Astrocyte of the hippocampus (primary cell): ENCODE data around the gene CMTR1.
"Not testable (repeated sequence)": the region's sequence is repeated elsewhere in the genome, so short reads cannot be mapped to it uniquely, and the experiment has no call there.

ENCODE experiments used
- DNase-seq: peaks from one replicate; pipeline ENCODE4 v3.0.0; 2011; ENCODE audit warnings: low read depth, low spot score

Gene CMTR1

DNA sequence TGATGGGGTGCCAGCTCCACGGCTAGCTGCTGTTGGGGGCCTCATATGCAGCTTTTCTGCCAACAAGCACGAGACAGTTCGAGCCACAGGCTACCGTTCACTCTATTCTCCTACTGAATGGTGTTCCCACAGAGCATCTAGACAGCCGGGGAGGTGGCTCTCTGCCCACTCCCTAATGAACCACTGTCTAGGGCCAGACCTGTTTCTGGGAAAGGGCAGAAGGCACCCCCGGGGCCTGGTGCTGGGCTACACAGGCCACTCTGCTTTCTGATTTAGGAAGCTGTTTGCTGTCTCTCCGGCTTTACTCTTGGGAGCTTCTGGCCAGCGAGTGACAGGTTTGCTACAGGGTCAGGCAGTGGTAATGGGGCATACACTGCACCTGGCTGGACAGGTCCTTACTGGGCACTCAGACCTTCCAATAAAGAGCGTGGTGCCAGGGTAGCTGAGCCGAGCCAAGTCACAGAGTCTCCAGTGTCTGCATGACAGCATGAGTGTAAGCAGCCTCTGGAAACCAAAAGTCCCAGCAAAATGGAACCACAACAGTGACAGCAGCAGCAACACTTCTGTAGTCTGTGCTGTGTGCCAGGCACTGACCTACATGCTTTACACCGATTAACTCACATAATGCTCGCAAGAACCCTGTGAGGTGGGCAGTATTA, 58.3 kb downstream of the CMTR1 start:
- peak; percentile 39 for DNase-seq

DNA sequence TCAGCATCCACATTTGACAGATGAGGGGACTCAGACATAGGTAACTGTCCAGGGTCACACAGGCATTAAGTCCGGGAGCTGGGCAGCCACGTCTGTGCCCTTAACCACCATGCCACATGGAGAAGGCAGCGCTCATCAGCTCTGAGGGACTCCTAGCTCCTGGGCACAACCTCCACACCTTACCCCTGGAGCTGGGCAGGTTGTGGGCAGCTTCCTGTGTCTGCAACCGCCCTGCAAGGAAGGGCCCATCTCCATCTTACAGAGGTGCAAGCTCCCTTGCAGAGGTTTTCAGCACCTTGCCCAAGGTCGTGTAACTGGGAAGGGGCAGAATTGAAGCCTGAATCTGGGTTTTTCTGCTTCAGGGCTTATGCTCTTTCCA, 58.8 kb downstream of the CMTR1 start:
- DNase-seq = no peak

DNA sequence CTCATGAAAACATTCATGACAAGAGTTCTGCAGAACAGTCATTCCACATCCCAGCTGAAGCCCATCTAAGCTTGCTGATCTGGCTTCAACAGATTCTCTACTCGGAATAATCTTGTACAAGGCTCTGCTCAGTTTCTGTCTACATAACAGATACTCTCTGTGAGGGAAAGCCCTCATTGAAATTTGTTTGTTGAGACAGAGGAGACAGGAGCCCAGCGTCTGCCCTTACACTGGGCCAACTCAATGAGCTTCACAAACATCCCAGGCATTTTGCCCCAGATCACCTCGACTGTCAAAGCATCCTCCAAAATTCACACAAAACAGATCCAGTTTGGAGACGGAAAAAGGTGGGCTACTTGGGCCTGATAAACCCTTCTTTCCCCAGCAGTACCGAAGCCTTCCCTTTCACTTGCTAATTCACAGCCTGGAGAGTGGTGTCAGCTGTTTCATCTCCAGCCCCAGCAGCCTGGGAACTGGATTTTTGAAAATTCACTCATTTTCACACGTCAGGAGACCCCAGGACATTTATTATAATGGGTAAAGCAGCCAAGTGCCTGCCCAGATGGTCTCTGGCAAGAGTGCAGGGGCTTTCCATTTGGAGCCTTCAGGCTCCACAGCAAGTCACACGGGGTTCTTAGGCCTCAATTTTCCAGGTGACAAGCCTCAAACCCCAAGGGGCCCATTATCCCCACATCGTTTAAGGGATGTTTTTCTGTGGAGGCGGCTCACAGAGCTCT, 59.4 kb downstream of the CMTR1 start:
- DNase-seq = peak; percentile 16

DNA sequence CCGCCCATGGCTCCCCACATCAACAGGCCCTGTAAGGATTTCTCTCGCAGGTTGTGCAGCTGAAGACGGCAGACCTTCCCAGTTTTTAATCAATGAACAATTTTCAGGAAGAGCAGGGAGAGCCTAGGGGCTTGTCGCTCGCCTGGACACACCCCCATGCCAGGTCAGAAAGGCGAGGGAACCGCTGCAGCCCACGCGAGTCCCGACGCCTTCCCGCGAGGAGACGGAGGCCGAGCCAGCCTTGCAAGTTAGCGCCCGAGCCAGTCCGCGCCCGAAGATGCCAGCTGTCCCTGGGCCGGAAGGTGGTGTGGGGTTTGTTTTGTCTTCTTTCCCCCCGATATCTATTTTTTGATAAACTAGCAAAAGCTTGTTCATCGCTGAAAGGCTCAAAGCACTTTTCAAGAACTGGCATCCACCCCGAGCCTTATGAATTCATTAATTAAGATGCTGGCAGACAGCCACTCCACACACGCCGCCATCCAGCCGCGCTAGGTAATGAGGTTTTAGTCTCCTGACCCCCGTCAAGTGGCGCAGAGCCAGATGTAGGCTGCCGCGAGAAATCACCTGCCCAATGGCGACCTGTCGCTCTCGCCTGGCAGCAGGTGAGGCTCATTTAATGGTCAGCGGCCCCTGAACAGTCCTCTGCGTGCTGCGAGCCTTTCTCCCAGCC, 60.1 kb downstream of the CMTR1 start:
- peak; percentile 62 for DNase-seq

DNA sequence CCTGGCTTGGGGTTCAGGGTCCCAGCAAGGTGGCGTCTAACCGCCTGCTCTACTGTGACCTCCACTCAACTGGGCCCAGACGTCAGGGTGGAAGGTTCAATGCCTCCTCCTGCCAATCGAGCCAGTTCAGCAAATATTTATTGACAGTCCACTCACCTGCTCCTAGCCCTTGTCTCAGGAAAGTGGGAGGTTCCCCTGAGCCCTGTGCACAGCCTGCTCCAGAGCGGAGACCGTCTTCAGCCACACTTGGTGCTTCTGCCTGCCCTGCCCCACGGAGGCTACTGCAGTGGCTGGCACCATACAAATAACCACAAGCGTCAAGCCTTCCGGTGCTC, 60.6 kb downstream of the CMTR1 start:
- no peak for DNase-seq

DNA sequence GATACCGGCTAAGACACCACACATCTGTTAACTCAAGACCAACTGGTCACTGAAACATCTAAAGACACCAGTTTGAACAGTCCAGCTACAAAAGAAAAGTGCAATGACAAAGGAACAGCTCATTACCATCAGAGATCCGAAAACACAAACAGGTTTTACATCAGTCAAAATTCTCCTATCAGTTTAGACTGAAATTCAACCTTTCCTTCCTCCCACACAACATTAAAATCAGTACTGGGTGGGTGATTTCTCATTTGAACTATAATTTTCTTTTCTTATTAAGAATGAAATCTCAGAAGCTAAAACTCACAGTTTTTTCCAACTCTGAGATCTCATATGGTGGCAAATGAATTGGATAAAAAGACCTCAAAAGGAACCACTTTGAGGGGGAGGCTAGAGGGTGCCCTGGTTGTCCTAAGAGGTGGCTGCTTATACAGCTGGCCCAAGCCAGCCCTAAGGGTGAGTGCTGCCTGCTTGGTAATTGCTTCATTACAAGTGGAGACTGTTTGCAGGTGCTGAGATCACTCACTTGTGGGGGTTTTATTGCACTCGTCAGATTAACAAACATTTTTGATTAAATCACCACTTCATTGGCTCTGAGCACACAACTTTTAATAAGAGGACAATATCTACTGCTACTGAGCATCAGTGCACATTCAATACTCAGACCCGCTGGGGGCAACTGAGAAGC, 62.4 kb downstream of the CMTR1 start:
- DNase-seq = no peak

DNA sequence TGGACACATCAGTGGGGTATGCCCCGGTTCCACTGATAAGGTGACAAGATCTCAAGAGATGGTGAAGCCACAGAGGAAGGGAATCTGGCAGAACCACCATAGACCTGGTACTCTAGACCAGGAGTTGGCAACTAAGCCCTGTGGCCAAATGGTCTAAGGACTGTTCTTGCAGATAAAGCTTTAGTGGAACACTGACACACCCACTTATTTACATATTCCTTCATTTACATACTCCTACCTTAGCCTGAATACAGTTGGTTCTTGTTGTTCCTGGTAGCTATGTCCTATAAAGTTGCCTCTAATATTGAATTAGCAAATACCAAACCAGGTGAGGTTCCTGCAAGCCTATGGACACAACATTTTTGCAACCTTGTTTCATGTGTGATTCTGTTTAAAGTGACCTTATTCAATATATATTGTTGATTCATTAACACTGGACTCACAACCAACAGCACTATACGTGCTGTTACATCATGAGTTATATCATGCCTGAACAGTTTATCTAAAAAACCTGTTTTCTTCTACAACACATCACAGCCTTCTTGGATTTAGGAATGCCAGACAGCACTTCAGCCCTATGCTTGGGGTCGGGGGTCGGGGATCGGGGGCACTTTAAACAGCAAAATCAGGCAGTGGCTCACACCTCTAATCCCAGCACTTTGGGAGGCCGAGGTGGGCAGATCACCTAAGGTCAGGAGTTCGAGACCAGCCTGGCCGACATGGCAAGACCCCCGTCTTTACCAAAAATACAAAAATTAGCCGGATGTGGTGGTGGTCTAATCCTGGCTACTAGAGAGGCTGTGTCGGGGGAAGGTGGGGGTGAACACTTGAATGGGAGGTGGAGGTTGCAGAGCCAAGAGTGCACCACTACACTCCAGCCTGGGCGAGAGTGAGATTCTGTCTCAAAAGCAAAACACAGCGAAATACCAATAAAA, 64.2 kb downstream of the CMTR1 start:
- no peak for DNase-seq

DNA sequence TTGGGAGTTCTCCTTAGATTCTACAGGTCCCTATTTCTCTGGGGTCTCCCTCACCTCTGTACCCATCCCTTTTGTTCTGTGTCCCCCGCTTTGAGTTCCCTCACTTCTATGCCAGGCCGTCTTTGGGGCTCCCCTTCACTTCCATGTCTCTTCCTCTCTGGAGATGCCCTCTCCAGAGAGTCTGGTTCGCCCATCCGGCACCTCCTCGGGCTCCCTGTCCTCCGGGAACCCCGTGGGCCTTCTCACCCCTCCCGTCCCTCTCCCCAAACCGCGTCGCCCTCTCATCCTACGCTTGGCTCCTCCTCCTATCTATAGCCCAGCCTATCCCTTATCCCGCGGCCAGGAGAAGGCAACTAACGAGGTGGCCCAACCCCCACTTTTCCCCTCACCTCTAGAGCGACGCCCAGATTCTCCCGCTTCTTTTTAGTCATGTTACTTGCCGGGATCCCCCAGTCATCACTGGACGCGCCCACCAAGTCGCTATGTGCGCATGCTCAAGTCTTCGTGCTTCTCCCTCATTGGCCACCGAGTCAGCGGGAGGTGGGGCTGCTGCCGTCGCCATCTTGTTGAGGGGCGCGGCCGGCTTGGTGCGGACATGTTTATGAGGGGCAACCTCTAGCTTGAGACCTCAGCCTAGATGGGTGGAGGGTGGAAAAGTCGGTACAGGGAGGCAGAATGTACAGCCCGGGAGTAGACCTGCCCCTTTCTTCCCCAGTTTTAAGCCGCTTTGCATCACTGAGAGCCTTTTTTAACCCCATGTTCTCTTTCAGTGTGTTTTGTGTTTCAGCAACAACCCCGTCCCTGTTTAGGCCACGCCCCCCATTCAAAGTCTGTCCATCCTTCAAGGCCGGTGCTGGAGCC, 66.6 kb downstream of the CMTR1 start, which contains the start of gene CCDC167:
Gene CCDC167, minus strand, starts transcription at position 461 of the 861 bp plus-strand sequence. Its CDS starts 30 bp downstream, at position 431.
- peak; percentile 99 for DNase-seq

DNA sequence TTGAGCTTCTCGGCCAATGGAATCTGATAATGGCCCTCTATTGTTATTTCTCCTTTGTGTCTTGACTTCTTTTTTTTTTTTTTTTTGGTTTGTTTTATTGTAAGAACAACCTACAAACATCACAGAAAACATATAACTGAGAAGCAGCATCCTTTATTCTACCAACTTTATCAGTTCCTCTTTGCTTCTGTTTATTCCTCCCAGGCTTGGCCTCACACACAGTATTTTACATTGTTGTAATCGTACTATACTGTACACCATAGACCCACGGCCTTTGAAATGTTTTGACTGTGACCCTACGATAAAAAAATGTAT, 67.2 kb downstream of the CMTR1 start:
- DNase-seq = no peak

DNA sequence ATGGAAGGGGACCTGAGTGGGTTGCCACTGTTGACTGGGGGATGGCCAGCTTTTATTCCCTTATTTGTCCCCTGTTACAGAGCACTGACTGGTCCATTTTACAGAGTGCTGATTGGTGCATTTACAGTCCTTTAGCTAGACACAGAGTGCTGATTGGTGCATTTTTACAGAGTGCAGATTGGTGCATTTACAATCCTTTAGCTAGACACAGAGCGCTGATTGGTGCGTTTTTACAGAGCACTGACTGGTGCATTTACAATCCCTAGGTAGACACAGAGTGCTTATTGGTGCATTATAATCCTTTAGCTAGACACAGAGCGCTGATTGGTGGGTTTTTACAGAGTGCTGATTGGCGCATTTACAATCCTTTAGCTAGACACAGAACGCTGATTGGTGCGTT, 67.9 kb downstream of the CMTR1 start:
- DNase-seq = not testable (repeated sequence)

DNA sequence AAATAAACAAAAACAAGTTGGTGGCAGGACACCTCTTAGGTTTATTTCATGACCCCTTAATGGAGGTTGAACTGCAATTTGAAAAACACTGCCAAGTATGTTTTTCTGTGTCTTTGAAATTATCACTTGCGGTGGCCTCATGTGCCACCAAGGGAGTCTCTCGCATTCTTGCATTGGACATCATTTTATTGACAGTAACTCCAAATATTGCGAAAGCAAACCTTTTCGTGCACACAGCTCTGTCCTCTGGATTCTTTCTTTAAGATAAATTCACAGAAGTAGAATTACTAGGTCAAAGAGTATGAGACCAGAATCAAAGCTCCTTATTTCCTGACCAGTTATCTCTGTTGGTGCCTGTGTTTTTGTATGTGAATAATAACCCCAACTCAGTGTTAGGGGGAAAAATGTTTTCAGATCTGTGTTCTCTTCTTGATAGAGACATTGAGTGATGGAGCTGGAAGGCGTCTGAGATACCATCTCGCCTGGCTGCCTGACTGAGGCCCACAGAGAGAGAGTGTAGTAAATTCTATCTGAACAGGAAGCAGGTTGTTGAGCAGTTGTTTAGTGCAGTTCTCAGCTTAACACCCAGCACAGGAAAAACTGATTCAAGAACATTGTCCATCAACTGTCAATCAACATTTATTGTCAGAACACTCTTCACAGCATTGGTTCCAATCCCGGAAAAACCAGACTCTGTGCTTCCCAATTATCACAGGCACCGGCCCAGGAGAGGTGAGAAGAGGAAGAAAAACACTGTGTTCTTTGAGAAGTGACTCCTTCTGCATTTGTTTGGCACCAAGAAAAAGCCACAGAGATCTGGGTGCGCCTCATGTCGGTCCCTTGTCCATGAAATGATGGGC, 68.8 kb downstream of the CMTR1 start:
- no peak for DNase-seq

DNA sequence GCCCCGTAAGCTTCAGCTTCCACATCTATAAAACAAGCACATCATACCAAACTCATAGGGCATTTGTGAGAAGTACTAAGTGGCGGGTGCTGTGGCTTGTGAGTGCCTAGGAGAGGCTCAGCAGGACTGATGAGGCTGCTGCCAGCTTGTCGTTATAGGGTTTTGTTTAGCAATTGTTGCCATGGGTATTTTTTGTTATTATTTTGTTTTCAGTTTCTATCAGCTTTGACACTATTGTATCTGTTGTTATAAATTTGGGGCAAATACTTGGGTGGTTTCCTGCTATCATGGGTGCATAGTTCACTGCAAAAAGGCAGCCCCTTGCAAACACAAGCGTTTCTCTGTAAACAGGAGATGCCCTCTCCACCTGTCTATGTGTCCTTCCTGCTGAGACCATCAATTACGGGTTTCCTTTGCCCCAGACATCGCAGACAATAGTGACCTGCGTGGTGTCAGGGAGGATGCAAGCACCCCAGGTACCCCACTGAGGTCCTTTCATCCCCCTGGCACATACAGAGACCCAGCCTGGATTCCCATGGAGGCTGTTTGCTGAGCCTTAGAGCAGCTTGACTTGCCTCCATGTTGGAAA, 69.8 kb downstream of the CMTR1 start:
- no peak for DNase-seq

DNA sequence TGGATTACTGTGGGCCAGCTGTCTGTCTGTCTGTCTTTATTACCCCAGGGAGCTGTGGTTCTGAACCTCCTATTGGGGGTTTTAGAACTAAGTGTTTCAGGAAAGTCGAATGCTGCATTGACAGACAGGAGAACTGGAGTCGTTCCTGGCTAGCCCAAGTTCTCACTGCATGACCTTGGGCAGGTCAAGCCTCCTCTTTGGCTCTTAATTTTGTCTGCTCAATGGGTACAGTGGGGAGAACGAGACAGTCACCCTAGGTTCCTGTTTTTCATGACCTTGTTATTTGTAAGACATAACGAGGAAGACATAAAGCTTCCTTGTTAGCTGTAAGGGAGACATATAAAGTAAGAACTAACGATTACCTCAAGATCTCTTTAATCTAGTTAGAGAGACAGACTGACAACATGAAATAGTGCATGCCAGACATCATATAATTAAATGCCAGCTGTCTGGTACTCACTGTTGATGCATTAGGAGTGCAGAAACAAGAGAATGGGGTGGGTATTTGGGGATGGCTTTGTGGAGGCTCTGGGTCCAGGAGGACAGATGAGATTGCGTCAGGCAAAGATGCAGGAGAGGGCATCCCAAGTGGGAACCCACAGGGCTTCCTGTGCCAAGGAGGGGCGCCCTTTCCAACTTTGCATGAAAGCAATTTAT, 70.4 kb downstream of the CMTR1 start:
- no peak for DNase-seq

DNA sequence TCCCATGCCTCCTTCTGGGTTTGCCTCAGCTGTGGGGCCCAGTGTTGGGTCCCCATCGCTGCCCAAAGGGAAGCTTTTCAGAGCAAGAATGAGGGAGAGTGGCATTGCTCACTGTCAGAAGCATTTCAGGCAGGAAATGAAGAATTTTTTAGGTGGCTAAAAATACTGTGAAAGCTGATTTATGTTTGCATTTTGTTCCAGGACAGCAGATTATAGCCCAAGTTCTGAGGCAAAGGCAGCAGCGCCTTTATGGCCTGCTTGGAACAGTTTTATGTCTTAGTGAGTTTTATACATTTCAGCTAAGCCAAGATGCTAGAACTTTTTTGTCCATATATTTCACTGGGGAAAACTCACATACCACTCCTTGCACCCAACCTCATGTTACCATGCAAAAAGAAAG, 71.0 kb downstream of the CMTR1 start:
- DNase-seq = no peak

DNA sequence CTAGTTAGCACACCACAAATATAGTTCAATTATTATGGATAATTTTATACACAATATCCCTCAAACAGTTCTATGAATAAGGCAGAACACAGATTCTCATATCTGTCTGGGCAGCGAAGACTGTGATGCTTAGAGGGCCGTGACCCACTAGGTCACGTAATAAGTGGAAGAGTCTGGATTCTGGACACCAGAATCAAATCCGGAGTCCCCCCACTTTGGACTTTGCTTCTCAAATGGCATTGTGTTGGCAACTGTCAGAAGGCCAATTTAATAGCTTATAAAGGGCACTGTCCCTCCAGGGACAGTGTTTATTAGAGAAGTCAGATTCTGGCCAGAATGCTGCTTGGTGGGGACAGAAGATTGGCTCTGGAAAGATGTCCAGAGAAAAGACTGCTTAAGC, 73.5 kb downstream of the CMTR1 start:
- no peak for DNase-seq

DNA sequence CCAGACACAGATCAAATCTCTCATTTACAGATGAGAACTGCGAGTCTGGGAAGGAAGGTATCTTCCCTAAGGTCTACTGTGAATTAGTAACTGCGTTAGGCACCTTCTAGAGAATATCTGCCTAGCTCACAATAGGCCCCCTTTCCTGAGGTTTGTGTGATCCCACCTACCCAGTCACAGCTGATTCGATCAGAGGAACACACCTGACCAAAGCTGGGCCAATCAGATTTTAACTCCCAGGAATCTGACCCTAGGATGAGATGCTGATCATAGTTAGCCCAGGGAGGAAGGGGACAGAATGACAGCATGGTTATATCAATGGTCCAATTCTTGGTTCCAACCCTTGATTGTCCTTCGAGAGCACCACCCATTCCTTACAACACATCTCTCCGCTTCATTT, 74.1 kb downstream of the CMTR1 start:
- no peak for DNase-seq

DNA sequence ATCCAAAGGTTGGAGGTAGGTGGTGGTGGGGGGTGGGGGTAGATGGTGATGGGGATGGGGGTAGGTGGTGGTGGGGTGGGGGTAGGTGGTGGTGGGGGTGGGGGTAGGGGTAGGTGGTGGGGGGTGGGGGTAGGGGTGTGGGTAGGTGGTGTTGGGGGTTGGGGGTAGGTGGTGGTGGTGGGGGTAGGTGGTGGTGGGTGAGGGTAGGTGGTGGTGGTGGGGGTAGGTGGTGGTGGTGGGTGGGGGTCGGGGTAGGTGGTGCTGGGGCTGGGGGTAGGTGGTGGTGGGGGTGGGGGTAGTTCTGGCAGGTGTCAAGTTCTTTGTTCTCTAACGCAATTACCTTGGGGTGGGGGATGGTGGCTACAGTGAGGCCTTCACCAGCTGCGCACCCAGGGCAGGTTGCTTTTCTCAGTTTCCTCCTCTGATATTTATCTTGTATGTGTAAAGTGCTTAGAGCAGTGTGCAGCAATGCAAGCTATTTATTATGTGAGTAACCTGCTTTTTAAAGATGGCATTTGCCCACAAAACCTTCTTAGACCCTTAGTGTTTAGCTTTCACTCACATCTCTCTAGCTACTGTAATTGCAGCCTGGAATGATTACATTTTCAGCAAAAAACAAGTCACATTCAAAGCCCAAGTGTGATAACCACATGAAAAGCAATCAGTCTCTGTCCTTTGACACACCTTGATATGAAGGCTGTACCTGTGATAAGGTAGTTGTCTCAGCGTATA, 74.8 kb downstream of the CMTR1 start:
- no peak for DNase-seq

DNA sequence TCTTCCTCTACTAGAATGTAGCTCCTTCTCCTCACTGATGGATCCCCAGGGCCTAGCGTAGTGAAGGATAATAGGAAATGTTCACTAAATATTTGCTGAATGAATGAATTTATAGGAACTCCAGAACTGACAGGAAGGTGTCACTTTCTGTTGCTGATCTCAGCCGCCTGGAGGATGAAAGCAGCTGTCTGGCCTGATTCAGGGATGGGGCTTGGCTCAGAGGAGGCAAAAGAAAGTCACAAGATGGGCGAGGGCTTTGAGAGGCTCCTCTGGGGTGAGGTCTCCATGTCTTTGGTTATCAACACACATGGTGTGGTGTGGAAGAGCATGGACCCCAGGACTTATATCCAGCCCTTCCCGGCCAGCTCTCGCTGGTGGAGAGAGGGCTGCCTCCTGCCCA, 78.2 kb downstream of the CMTR1 start:
- no peak for DNase-seq
